Stimulated activated CD8-positive, alpha-beta memory T cell treated with anti-CD3 and anti-CD28 coated beads, Interleukin-7, amount 100 ng/mL, for 1 hour (primary cell): ENCODE results near the gene MAP1LC3B2.

Experiments used
- DNase-seq, 2 donors: peaks; one replicate each; pipeline ENCODE4 v3.0.0-alpha.2; 2020; ENCODE audit warnings: low read depth in 2 of 2

MAP1LC3B2 gene

DNA sequence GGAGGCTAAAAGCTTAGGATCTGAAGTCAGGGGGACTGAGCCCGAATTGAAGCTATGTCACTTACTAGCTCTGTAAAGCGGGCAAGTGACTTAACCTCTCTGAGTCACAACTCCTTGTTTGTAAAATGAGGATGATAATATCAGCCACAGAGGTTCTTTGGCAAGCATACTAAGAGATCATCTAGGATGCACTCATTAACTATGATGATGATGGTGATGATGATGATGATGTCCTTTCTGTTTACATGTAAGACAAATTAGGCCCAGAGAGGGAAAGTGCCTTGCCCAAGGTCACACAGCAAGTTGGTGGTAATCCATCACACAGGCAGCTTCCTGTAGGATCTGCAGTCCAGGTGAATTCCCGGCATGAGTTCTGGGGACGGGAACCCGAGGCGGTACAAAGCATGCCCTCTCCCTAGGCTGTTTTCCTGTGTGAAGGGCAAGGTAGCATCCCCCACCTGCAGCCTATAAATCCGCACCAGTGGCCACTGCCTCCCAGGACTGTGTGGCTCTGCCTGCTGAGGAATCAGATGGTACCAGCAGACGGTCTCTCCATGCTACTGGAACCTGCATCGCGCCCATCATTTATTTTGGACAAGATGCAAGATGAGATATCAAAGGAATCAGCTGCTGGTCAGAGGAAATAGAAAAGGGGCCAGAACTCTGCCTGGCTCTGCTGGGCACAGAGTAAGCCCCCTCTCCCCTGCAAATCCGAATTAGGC, 55.2 kb downstream of the MAP1LC3B2 start:
- DNase-seq = no peak

DNA sequence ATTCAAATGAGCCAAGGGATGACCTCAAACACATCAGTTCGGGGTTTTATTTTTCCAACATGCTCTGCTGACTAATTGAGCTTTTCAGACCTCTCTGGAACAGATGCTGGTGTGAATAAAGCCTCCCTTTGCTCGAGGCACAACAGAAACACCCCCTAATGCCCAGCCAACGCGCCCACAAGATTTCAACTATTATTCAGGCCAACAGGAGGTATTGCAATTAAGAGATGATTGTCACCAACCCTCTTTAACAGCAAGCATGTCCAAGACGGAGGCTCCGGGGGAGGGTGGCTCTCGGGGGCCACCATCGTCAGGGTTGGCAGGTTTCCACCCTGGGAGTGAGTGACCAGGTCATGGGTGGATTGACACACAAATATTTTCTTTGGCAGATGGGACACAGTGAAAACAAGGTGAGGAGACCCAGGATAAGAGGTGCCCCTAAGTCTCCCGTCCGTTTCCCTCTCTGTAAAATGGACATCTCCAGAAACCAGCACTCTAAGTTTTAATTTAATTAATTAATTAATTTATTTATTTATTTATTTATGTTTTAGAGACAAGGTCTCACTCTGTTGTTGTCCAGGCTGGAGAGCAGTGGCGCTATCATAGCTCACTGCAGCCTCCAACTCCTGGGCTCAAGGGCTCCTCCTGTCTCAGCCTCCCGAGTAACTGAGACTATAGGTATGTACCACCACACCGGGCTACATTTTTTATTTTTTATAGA, 56.1 kb downstream of the MAP1LC3B2 start:
- DNase-seq = no peak

DNA sequence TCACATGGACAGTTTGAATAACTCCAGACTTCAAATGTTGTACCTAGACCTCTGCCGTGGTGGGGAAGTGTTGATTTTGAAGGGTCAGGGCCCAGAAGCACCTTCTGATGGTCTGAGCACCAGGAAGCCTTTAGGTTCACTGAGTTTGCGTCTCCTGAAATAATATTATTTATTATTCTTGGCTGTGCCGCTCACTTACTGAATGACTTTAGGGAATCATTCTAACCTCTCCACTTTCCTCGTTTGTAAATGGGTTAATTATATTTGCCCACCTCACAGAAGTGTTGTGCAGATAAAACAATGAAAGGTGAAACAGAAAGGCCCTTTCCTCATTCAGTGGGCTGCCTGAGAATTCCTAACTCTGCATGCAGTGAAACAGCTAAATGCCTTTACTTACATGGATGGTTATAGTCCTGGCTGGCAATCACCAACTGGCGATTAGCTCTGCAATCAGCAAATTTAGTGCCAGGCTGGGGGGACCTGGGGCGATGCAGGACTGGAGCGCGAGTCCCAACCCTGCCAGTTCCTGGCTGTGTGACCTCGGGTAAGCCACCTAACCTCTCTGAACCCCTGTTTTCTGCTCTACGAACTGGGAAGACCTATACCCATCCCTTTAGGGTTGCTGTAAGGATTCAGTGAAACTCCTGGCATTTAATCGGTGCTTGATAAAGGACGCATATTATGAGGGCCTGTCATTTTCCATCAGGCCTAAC, 57.5 kb downstream of the MAP1LC3B2 start:
- no peak for DNase-seq

DNA sequence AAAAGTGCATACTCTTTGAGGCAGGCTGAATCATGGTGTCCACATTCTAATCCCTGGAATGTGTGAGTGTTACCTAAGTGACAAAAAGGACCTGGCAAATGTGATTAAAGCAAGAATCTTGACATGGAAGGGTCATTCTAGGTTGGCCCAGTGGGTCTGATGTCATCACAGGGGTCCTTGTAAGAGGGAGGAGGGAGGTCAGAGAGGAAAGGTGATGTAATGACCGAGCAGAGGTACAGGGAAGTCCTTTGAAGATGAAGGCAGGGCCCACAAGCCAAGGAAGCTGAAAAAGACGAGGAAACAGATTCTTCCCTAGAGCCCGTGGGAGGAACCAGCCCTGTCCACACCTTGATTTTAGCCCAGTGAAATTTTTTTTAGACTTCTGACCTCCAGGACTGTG, 60.1 kb downstream of the MAP1LC3B2 start:
- no peak for DNase-seq

DNA sequence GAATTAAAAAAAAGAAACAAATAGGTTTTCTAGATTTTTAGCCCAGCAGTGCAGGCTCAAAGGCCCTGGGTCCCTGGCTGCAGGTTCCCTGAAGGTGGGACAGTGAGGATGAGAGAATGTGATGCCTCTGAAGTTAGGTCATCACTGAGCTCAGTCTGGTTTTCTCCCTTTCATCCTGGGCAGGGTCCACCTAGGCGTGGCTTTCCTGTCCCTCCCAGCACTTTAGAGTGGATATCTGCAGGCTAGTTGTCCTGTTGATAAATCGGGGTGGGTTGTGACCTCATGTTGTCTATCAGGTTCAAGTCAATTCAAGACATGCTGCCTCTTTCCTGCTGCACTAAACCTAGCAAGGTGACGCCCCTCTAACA, 60.9 kb downstream of the MAP1LC3B2 start:
- no peak for DNase-seq

DNA sequence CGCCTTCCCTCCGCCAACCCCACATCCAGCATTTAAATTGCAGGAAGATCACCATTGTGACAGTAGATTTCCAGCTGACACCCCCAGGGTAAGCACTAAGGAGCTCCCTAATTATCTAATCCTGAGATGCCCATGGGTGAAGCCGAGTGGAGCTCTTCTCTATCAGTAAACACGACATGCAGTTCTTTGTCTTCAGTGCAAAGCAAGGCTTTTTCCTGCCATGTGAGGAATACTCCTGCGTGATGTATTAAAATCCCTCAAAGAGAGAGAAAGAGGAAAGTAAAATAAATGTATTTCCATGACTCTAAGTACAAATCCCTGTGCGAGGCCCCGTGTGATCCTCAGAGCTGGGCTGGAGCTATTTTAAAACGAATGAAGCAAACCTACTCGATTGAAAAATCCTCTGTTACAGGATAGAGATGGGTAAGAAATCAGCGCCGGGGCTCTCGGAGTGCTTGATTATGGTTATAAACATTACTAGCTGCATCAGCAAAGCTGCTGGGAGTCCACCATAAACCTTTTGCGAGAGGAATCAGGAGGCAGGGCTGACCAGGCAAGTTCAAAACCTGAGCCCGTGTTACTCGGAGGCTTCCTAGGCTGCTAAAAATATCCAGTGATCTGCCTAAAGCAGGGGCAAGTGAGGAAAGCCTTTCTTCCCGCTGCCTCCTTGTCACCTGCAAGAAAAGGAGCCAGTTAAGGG, 61.5 kb downstream of the MAP1LC3B2 start:
- DNase-seq = no peak

DNA sequence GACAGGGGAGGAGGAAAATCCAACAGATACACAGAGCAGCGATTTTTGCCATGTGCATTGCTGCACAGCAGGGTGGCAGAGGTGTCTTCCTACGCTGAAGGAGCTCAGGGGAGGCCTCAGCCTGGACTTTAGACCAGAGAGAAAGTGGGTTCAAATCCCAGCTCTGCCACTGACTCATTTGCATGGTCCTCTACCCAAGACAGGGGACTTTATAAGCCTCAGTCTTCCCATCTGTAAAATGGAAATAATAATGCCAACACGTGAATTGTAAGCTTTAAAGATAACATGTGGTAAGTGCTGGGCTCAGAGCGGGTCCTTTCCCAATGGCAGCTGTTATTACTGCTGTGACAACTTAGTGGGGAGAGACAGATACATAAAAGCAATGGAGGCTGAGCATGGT, 62.0 kb downstream of the MAP1LC3B2 start:
- DNase-seq = no peak

DNA sequence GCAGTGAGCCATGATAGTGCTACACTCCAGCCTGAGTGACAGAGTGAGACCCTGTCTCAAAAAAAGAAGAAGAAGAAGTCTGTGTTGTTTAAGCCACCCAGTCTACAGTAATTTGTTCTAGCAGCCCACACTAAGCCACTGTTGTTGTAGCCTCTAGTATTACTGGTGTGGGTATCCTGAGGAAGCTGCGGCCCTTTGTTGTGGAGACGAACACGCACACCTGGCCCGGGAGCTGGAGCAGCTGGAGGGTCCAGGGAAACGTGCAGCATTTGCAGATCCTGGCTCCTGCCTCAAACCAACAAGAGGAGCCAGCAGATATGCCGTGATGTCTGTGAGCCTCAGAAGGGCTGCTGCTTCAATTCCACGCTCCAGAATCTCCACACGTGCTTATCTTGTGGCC, 65.3 kb downstream of the MAP1LC3B2 start:
- DNase-seq = no peak

DNA sequence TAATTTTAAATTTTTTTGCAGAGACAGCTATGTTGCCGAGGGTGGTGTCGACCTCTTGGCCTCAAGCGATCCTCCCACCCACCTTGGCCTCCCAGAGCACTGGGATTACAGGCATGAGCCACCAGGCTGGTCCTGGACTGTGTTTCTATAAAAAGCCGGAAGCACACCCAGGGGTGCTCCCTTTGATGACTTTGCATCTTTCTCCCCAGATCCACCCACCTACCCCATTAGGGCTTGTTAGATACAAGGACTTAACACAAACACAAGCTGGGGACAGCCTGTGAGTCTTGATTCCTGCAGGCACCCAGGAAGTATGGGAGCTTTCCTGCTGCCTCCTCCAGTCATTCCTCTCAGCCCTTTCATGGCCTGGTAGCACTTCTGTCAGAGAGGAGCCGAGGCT, 67.0 kb downstream of the MAP1LC3B2 start:
- no peak for DNase-seq
